HG02870 (cell line): Measurements from ENCODE around the gene LRRC74A.

Source experiments
- ATAC-seq: cut with Tn5 transposase; IDR thresholded peaks from one replicate; pipeline ENCODE4 v1.9.1; 2021; ENCODE audit warnings: mild to moderate bottlenecking, moderate library complexity; ENCODE audit not compliant: unreplicated experiment

LRRC74A gene

DNA sequence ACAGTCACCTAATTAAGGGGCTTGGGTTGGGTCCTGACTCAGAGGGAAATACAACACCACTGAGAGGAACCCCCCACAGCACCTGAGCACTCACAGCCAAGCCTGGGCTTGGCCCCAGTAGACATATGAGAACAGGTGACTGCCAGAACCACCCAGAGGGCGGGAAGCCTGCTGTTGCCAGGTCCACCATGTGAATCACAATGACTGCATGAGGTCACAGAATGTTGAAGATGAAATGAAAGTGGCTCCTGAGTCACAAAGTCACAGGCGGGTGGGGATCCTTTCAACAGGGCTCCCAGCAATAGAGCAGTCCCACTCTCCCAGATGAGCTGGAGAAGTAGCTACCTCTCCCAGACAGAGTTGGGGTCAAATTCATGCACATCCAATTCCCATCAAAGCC, at the start of gene LRRC74A:
Gene LRRC74A (plus strand): TSS at position 287 of the 400 bp plus-strand sequence. CDS start 290 bp downstream, outside the sequence.
- ATAC-seq = no peak

DNA sequence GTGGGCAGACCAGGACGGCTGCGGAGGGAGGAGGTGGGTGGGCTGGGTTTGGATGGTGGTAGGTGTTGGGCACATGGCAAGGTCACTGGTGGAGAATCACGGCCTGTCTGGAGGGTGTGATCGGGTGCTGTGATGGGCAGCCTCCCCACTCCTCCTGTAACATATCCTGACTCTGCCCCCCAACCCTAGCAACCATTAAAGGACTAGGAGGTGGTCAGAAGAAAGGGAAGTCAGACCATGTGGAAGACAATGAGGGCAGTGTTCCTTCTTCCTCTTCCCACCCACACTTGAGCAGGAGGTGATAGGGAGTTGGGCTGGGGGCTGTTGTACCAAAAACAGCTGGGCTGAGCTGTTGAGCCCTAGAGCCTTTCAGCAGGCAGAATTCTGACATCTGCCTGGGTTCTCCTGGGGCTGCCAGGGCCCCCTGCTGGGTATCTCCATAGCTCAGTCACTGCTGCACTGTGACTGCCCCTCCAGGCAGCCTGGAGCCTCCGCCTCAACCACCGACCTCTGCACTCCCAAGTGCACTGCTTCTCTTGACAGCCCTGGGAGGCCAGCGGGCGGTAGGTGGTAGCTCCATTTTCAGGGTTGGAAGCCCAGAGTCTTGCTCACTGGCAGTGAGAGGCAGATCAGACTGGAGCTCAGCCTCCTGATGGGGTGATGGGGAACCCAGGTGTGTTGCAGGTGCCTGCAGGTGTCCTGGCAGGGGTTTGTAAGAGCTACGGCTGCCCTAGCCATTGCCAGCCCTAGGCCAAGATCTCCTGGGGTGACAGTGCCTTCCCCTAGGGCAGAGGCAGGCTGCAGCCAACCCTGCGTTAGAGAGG, 49.6 kb upstream of the LRRC74A start:
- no peak for ATAC-seq

- ATAC-seq = no peak
Measured at GRCh38 chr14:76777721-76778120, 48.5 kb upstream of the LRRC74A start.

- ATAC-seq = no peak
Measured at GRCh38 chr14:76778546-76779215, 47.5 kb upstream of the LRRC74A start.

DNA sequence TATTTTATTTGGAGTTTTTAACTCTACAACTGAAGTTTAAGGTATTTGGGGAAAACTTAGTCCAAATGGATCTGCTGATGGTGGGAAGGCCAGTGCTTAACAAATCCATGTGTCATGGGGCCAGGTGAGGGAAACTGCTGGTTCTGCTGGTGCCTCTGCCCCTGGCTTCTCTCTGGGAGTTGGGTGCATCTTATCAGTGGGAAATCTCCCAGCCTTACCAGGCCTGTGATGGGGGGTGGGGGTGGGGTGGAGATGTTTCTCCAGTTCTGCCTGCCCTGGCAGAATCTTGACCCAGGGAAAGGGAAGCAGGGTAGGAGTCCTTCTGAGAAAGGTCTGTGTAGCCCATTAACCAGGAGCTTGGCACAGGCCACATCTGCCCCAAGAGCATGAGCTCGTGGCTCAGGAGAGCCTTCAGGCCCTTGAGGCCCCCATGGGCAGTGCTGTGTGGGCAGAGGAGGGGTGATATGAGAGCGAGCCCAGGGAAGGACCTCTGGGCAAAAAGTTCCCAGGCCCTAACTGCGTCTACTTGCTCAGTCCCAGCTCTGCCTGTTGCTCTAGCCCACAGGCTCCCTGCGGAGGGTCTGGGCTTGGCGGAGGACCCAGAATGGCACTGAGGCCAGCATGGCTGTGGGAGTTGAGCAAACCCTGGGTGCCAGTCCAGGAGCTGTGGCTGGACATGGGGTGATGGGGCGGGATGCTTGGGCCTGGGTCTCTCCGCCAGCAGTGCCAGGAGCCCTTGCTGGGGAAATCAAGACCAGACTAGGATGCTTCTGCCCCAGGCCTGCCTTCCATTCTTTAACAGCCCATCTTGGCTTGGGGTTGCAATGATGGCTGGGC, 46.8 kb upstream of the LRRC74A start:
- no peak for ATAC-seq

DNA sequence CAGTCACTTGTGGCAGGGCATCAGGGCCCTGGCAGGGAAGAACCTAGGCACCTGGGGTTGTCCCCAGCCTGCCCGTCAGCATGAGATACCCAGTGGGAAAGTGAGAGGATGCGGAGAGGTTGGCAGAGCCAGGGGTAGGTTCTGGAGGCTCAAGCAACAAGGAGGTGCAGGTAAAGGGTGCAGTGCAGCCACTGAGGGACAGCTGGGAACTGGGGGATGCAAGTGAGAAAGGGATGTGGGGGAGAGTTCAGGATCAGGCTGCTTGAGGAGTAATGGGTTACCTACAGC, 46.2 kb upstream of the LRRC74A start:
- ATAC-seq = no peak

DNA sequence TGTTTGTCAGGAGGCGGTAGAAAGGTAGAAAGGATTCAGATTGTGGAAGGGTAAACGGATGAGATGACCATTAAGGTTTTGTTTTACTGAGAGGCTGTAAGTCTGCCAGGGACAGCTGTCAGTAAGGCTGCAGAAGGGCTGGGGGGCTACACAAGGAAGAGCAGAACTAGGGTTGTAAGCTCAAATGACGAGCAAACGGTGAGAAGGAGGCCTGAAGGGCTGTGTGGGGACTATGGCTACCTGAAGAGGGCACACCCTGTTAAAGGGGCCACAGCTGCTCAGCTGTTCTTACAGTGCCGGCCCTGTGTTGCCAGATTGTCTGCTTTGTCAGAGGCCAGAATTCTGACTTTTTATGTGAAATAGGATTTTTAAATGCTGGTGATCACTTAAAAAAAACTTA, 45.8 kb upstream of the LRRC74A start:
- no peak for ATAC-seq

DNA sequence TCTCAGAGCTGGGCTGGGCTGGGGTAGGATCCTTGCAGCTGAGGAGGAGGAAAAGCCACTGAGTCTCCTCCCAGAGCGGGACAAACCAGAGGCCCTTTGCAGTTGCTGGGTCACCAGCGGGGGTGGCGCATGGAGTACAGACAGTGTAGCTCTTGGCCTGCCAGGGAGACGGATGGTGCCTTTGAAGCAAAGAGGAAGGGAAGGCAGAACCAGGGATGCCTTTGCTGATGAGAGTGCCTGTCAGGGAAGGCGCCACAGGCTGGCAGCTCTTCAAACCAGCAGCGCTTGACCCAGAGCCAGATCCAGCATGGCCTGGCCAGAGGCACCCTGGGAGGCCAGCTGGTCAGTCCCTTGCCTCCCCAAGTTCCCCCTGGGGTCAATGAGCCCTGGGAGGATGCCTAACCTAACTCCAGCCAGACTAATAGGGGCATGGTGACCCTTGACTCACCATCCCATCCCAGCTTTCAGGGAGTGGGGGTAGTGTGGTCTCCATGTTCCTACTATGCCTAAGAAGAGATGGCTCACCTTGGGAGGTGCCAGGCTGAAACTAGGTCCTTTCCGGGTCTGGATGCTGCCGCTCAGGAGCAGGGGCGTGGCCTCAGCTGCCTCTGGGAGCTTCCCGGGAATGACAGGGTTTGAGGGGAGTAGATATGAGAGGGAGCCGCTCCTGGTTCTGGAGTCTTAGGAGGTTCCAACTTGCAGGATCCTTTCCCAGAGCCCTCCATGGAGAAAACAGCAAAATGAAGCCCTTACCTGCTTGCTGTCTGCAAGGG, 45.1 kb upstream of the LRRC74A start:
- ATAC-seq = no peak

- ATAC-seq = no peak
Measured at GRCh38 chr14:76781648-76782051, 44.6 kb upstream of the LRRC74A start.

- no peak for ATAC-seq
Measured at GRCh38 chr14:76782115-76782884, 43.9 kb upstream of the LRRC74A start.

DNA sequence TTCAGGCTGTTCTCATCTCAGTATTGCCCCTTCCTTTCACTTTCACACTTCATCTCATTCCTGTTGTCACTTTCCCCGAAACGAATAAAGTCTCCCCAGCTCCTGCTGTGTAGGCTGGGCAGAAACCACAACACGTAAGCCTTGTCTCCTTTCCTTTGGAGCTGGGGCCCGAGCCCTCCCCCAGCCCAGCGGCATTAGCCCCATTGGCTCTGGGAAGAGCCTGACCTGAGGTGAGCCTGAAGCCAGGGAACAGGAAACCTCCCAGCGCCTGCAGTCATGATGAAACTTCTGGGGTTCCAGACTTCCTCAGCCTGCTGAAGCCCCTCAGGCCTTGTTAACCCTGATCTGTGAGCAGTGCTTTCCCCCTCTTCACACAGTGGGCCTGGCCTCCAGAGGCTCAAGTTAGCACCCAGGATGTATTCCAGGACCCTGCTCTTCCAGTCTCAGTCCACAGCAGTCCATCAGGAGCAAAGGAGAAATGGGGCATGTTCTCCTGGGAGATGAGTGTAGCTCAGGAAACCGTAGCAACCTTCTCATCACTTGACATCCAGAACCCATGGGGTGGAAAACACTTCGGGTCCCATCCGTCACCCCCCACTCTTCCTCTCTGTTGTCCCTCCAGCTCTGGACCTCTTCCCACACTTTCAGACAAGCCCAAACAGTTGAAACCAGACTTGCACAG, 43.2 kb upstream of the LRRC74A start:
- no peak for ATAC-seq

DNA sequence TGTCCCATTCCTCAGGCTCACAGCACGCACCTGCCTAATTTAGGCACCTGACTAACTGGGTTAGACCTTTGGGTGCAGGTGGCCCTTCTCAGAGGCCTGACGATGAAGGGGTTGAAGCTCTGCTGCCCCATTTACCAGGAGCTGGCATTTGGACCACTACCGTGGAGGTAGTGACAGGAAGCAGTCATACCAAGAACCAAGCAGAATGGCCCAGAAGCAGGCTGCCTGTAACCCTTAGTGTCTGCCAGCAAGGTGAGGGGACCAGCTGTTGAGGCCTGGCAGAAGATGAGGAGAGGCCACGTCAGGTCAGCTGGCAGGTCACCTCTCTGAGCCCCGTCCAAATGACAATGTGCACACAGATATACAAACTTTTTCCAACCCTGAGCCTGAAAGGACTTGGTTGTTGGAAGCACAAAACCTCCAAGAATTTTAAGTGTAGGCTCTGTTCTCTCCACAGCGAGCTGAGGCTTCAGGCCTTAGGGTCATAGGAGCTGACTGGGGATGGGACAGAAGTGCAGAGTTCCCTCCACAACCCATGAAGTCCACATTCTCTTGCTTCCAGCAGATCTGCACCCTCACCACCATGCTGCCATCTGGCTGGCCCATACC, 41.8 kb upstream of the LRRC74A start:
- ATAC-seq = no peak

DNA sequence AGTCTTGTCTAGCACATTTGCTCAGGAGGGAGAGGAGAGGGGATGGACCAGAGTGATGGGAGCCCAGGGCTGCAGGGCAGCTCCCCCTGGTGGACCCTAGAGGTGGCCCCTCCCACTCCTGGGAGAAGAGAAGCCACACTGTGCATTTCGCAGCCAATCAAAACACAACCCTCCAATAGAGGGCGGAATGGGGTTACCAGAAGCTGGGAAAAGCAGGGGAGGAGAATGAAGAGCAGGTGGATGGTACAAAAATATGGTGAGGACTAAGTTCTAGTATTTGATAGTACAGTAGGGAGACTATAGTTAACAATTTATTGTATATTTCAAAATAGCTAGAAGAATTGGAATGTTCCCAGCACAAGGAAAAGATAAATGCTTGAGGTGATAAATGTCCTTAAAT, 41.3 kb upstream of the LRRC74A start:
- ATAC-seq = peak; percentile 76

DNA sequence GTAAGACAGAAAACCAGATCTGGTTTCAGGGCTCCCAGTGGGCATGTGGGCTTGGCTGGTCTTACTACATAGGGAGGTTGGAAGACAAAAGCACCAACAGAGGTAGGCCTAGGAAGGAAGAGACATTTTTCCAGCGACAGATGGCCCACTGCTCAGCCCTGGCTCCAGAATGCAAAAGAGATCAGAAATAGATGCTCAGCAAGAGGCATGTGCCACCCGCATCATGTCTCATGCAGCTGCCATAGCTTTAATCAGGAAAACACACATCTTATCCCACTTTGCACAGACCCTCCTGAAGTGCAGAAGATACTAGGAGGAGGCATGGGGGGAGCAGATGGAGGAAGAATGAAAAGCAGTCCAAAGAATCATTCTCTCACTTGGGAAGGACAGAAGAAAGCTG, 39.6 kb upstream of the LRRC74A start:
- ATAC-seq = no peak

- no peak for ATAC-seq
Measured at GRCh38 chr14:76792422-76792821, 33.8 kb upstream of the LRRC74A start.

DNA sequence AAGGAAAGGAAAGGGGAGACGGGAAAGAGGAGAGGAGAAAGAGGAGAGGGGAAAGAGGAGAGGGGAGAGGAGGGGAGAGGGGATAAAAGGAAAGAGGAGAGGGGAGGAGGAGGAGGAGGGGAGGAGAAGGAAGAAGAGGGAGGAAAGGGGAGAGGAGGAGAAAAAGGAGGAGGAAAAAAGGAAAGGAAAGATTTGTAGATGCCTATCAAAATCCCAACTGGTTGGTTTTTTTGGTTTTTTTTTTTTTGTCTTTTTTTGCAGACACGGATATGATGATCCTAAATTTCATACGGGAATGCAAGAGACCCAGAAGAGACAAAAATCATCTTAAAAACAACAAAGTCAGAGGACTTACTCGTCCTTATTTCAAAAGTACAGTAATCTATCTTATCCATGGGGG, 32.9 kb upstream of the LRRC74A start:
- ATAC-seq = no peak

GRCh38 chr14:76793956-76794355, 32.3 kb upstream of the LRRC74A start:
- ATAC-seq = no peak

DNA sequence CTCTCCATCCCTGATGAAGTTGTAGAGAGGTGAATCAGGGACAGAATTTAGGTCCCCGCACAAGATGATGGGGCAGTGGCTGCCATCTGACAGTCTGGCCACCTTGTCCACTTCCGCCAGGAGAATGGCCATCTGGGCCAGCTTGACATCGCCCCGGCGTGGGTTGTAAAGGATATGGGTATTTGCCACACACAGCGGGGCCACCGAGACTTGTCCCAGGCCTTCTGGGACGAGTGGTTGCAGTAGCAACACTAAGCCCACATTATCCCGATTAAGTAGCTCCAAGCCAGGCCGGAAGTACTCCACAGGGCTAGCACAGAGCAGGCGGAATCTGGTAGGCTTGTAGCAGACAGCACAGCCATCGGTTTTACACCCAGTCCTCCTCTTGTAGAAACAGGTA, 19.8 kb upstream of the LRRC74A start:
- no peak for ATAC-seq

GRCh38 chr14:76808011-76808410, 18.2 kb upstream of the LRRC74A start:
- no peak for ATAC-seq
